HL-60 (cell line): Measurements from ENCODE around the gene TLR8.

ENCODE experiments used
- GABPA ChIP-seq: IDR thresholded peaks from 2 replicates; pipeline ENCODE4 v1.6.1; 2012; ENCODE audit warnings: low read depth
- POLR2AphosphoS5 ChIP-seq: IDR thresholded peaks from 2 replicates; pipeline ENCODE4 v1.6.1; 2012; ENCODE audit warnings: low read depth
- SPI1 ChIP-seq: IDR thresholded peaks from 2 replicates; pipeline ENCODE4 v1.6.1; 2012; ENCODE audit warnings: low read depth, mild to moderate bottlenecking, borderline replicate concordance
- TF ChIP-seq, protein P1 (sequence below): IDR thresholded peaks from one replicate; pipeline ENCODE4 v1.5.1; 2011; ENCODE audit warnings: low read length, control low read depth, inconsistent platforms; ENCODE audit not compliant: insufficient read depth
- TF ChIP-seq, protein P2 (sequence below): IDR thresholded peaks from 2 replicates; pipeline ENCODE4 v1.6.1; 2012; ENCODE audit warnings: low read depth; ENCODE audit not compliant: insufficient replicate concordance

DNA sequence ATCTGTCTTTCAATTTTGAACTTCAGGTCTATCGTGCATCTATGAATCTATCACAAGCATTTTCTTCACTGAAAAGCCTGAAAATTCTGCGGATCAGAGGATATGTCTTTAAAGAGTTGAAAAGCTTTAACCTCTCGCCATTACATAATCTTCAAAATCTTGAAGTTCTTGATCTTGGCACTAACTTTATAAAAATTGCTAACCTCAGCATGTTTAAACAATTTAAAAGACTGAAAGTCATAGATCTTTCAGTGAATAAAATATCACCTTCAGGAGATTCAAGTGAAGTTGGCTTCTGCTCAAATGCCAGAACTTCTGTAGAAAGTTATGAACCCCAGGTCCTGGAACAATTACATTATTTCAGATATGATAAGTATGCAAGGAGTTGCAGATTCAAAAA lies 19.9 kb upstream of the TLR8 start:
- TF ChIP-seq, protein P1, sequence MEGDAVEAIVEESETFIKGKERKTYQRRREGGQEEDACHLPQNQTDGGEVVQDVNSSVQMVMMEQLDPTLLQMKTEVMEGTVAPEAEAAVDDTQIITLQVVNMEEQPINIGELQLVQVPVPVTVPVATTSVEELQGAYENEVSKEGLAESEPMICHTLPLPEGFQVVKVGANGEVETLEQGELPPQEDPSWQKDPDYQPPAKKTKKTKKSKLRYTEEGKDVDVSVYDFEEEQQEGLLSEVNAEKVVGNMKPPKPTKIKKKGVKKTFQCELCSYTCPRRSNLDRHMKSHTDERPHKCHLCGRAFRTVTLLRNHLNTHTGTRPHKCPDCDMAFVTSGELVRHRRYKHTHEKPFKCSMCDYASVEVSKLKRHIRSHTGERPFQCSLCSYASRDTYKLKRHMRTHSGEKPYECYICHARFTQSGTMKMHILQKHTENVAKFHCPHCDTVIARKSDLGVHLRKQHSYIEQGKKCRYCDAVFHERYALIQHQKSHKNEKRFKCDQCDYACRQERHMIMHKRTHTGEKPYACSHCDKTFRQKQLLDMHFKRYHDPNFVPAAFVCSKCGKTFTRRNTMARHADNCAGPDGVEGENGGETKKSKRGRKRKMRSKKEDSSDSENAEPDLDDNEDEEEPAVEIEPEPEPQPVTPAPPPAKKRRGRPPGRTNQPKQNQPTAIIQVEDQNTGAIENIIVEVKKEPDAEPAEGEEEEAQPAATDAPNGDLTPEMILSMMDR: no peak
- TF ChIP-seq, protein P2, sequence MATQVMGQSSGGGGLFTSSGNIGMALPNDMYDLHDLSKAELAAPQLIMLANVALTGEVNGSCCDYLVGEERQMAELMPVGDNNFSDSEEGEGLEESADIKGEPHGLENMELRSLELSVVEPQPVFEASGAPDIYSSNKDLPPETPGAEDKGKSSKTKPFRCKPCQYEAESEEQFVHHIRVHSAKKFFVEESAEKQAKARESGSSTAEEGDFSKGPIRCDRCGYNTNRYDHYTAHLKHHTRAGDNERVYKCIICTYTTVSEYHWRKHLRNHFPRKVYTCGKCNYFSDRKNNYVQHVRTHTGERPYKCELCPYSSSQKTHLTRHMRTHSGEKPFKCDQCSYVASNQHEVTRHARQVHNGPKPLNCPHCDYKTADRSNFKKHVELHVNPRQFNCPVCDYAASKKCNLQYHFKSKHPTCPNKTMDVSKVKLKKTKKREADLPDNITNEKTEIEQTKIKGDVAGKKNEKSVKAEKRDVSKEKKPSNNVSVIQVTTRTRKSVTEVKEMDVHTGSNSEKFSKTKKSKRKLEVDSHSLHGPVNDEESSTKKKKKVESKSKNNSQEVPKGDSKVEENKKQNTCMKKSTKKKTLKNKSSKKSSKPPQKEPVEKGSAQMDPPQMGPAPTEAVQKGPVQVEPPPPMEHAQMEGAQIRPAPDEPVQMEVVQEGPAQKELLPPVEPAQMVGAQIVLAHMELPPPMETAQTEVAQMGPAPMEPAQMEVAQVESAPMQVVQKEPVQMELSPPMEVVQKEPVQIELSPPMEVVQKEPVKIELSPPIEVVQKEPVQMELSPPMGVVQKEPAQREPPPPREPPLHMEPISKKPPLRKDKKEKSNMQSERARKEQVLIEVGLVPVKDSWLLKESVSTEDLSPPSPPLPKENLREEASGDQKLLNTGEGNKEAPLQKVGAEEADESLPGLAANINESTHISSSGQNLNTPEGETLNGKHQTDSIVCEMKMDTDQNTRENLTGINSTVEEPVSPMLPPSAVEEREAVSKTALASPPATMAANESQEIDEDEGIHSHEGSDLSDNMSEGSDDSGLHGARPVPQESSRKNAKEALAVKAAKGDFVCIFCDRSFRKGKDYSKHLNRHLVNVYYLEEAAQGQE: no peak
- TF ChIP-seq POLR2AphosphoS5 (no peak), GABPA (no peak), SPI1 (no peak)
